Measurements from ENCODE around the gene TRABD2B.

The TRABD2B gene

GRCh38 chr1:47931395-47931794 lies 65.8 kb downstream of the TRABD2B start:
- no peak for DNase-seq

GRCh38 chr1:47930210-47930840 lies 66.9 kb downstream of the TRABD2B start:
- no peak for DNase-seq

GRCh38 chr1:47927165-47927564 lies 70.0 kb downstream of the TRABD2B start:
- no peak for DNase-seq

GRCh38 chr1:47926461-47926999 lies 70.7 kb downstream of the TRABD2B start:
- no peak for DNase-seq

- no peak for DNase-seq
These were observed 72.7 kb downstream of the TRABD2B start for GRCh38 chr1:47924270-47925048.

- no peak for DNase-seq
These were observed 75.2 kb downstream of the TRABD2B start for GRCh38 chr1:47921935-47922415.

- no peak for DNase-seq
These were observed 77.9 kb downstream of the TRABD2B start for GRCh38 chr1:47919113-47919833.

- DNase-seq: no peak
These were observed 78.8 kb downstream of the TRABD2B start for GRCh38 chr1:47918257-47918867.

GRCh38 chr1:47917687-47918086 lies 79.5 kb downstream of the TRABD2B start:
- DNase-seq: no peak

- DNase-seq: no peak
These were observed 81.4 kb downstream of the TRABD2B start for GRCh38 chr1:47915677-47916353.

- no peak for DNase-seq
These were observed 82.1 kb downstream of the TRABD2B start for GRCh38 chr1:47914952-47915676.

GRCh38 chr1:47914218-47914938 lies 82.8 kb downstream of the TRABD2B start:
- no peak for DNase-seq

- no peak for DNase-seq
These were observed 83.9 kb downstream of the TRABD2B start for GRCh38 chr1:47913225-47913823.

- DNase-seq: no peak
These were observed 84.4 kb downstream of the TRABD2B start for GRCh38 chr1:47912756-47913155.

- no peak for DNase-seq
These were observed 85.3 kb downstream of the TRABD2B start for GRCh38 chr1:47911892-47912291.

- DNase-seq: no peak
These were observed 85.8 kb downstream of the TRABD2B start for GRCh38 chr1:47911424-47911823.

GRCh38 chr1:47908258-47908657 lies 88.9 kb downstream of the TRABD2B start:
- DNase-seq: no peak

GRCh38 chr1:47907177-47907528 lies 90.0 kb downstream of the TRABD2B start:
- no peak for DNase-seq

GRCh38 chr1:47906527-47907176 lies 90.5 kb downstream of the TRABD2B start:
- no peak for DNase-seq

- no peak for DNase-seq
These were observed 91.2 kb downstream of the TRABD2B start for GRCh38 chr1:47906009-47906432.

Data from SIG-M5 (cell line).